SJSA1 (cell line): Measurements from ENCODE around the gene ETV3. TPM values are rescaled to one million over a fixed set of nuclear protein-coding genes. Genes with fewer than 3 reads are reported as not detected.

Experiments used
- DNase-seq, 2 experiments: peaks; one replicate each; pipeline ENCODE4 v3.0.0-alpha.2; 2015 to 2020; ENCODE audit warnings: low spot score in 2 of 2, low read depth in 1 of 2
- H3K27ac ChIP-seq: fragments of 250-450 bp; sonication (Bioruptor Pico); 2 replicates; pipeline ENCODE4 v1.5.1; 2020; ENCODE audit warnings: mild to moderate bottlenecking, moderate library complexity
- H3K27me3 ChIP-seq: fragments of 250-450 bp; sonication (Bioruptor Pico); replicated peaks from 2 replicates; pipeline ENCODE4 v1.5.1; 2020; ENCODE audit warnings: mild to moderate bottlenecking, moderate library complexity
- H3K36me3 ChIP-seq: fragments of 250-450 bp; sonication (Bioruptor Pico); 2 replicates; pipeline ENCODE4 v1.5.1; 2020; ENCODE audit warnings: mild to moderate bottlenecking
- H3K4me1 ChIP-seq: fragments of 250-450 bp; sonication (Bioruptor Pico); replicated peaks from 2 replicates; pipeline ENCODE4 v1.6.1; 2021; ENCODE audit warnings: mild to moderate bottlenecking
- H3K4me3 ChIP-seq: fragments of 250-450 bp; sonication (Bioruptor Pico); 2 replicates; pipeline ENCODE4 v1.5.1; 2020; ENCODE audit warnings: mild to moderate bottlenecking
- H3K9me3 ChIP-seq: fragments of 250-450 bp; sonication (Bioruptor Pico); replicated peaks from 2 replicates; pipeline ENCODE4 v1.5.1; 2020; ENCODE audit warnings: mild to moderate bottlenecking
- total RNA-seq: library from RNA; depleted of rRNA; stranded (reverse); fragments of >200 nt; shearing (Covaris generic); gene quantifications from 2 replicates; pipeline ENCODE4 v1.2.3, GENCODE V29; 2014

The ETV3 gene
- total RNA-seq, 1 experiment from 2014 or later: 11.2 TPM

DNA sequence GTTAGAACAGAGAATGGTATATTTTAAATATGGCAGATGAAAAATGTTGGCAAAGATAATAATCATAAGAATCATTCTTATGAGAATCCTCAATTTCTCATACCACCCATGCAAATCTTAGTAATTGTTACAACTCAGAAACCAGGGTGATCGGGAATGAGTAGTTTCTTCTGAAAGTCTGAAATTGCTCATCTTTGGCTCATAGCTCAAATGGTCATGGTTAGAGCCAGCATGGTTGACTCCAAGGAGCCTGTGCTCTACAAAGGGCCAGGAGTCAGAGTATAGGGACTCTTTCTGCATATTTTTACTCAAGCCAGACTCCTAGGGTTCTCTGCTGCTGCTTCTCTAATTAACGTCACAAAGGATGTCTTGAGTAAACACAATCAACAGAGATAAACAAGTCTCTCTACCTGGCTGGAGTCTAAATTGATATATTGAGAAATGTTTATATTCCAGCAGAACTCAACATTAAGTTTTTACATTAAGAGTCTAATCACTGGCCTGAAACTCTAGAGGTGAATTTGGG is 1.9 kb upstream of the ETV3 start:
- H3K36me3 ChIP-seq: peaks cover 25% of the 10 kb centered on the region
- no peak overlapping the region for H3K27ac ChIP-seq
- no peaks in the 10 kb centered on the region for H3K27me3 ChIP-seq
- H3K4me1 ChIP-seq: peaks cover 22% of the 10 kb centered on the region
- DNase-seq: no peak
- no peak overlapping the region for H3K4me3 ChIP-seq
- H3K9me3 ChIP-seq: no peaks in the 10 kb centered on the region

DNA sequence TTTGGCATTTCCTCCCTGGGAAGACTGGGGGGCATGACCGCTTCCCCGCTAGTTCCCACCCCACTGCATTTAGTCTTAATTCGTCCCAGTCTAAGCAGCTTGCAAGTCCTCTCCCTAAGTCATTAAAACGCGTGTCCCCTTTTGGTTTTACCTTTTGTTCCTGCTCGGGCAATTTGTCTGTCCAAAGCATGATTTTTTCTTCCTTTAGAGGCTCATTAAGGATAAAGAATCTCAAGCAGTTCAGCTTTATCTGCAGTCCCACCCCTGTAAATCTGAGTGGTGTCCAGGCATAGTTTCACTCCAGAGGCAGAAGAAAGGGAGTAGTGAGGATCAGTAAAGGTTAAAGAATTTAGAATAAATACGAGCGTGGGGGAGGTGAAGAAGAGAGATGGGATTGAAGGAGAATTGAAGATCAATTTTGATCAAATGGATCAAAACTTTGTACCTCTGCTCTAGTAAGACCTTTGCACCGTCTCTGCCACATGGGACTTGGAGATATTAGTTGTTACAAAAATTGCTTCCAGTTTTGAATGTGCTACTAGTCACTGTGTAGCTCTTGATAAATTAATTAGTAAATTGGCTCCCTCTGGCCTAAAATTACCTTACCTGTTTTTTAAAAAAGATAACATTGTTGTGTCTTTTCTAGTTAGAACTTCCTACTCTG is 989 bp upstream of the ETV3 start:
- no peak for DNase-seq
- Histone ChIP-seq H3K4me3 (peak overlapping the region; percentile 72), H3K9me3 (no peaks in the 10 kb centered on the region), H3K4me1 (peaks cover 22% of the 10 kb centered on the region), H3K36me3 (peaks cover 34% of the 10 kb centered on the region), H3K27ac (peak overlapping the region; percentile 96), H3K27me3 (no peaks in the 10 kb centered on the region)

DNA sequence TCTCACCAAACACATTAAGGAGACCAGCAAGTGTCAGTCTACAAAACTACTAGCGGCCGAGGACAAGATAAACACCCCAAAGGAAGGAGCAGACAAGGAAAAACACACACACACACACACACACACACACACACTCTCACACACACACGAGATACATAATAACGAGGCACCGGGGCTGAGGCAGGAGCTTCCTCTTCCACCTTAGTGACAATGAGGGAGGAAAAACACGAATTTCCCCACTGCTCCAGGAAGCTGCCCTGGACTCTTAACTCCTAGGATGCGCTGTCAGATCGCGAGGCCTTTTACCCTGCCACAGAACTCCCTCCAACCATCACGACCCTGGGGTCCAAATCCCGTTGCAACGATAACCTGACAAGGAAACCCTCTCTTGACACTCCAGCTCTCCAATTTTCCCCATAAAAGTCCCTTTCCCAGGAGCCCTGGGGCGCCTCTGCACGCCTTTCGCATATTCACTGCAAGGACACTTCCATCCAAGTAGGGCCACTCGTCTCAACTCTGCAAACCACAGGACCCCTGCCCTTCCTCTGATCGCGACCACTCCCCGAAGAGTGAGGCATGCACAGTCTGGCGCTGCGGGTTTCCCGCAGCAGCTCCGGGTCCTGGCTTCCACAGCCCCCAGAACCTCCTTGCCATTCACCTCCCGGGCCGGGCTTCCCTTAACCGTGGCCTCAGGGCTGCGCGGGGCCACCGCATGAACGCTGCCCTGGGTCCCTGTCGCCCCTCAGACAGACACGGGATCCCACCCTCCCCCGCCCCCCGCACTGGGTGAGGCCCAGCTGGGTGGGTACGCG is 581 bp downstream of the ETV3 start:
- Histone ChIP-seq H3K4me3 (peak overlapping the region; percentile 72), H3K36me3 (peaks cover 50% of the 10 kb centered on the region), H3K4me1 (peaks cover 22% of the 10 kb centered on the region), H3K27me3 (no peaks in the 10 kb centered on the region), H3K27ac (peak overlapping the region; percentile 96), H3K9me3 (no peaks in the 10 kb centered on the region)
- peak in 1 of 2 experiments; percentile 23 for DNase-seq

DNA sequence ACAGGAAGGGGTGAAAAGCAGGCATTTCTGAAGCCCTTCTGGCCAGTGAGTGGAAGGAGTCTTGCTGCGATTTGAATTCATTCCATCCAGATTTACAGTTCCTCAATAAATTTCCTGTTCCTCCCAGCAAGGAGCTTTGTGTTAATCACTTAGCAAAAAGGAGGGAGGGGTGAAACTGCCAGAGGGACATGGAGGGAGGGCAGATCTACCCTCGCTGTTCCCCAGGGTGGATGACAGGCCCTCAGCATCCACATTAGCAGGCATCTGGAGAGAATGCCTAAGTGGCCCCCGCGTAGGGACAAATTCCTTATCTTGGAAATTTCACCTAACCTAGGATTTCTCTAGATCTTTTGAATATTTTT is 1.2 kb downstream of the ETV3 start:
- Histone ChIP-seq H3K36me3 (peaks cover 56% of the 10 kb centered on the region), H3K4me1 (peaks cover 22% of the 10 kb centered on the region), H3K4me3 (peak overlapping the region; percentile 72), H3K27ac (0 out of 2 replicates have a peak overlapping the region, but pooled peaks have one; percentile 10), H3K27me3 (no peaks in the 10 kb centered on the region), H3K9me3 (no peaks in the 10 kb centered on the region)
- peak in 1 of 2 experiments; percentile 36 for DNase-seq

DNA sequence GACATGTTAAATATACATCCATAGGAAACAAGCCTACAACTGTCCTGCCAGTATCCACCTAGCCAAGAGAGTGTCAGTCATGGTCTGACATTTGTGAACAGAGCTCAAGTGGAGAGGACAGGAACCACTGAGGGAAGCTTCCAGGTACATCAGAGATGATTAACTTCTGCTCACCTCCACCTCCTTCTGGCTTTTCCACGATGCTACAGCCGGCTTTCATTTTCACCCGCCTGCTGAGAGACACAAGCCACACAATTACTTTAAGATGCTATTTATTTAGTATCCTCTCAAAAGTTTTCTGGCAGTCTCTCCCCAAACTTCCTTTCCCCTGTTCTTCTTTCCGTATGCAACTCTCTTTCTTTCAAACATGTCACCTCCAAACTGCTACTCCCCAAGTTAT is 2.1 kb downstream of the ETV3 start:
- Histone ChIP-seq H3K4me1 (peaks cover 22% of the 10 kb centered on the region), H3K27ac (no peak overlapping the region), H3K4me3 (no peak overlapping the region), H3K9me3 (no peaks in the 10 kb centered on the region), H3K27me3 (no peaks in the 10 kb centered on the region), H3K36me3 (peaks cover 65% of the 10 kb centered on the region)
- DNase-seq: no peak

DNA sequence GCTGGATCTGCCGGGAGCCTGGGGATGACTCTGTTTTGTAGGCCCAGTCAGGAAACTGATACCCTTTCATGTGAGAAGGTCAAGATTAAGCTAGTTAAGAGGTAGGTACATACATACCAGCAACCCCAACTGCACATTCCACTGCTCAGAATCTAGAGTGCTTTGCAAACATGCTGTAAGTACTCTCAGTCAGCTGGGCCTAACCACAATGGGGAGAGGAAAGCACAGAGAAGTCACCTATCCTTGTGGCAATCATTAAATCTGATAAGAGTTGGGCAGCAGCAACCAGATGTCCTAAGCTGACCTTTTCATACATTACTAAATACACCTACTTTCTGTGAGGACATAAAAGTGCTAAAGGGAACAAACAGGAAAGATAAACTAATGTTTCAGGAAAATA is 2.5 kb downstream of the ETV3 start:
- H3K36me3 ChIP-seq: peaks cover 70% of the 10 kb centered on the region
- DNase-seq: no peak
- peaks cover 22% of the 10 kb centered on the region for H3K4me1 ChIP-seq
- H3K27me3 ChIP-seq: no peaks in the 10 kb centered on the region
- no peak overlapping the region for H3K27ac ChIP-seq
- no peaks in the 10 kb centered on the region for H3K9me3 ChIP-seq
- H3K4me3 ChIP-seq: no peak overlapping the region

DNA sequence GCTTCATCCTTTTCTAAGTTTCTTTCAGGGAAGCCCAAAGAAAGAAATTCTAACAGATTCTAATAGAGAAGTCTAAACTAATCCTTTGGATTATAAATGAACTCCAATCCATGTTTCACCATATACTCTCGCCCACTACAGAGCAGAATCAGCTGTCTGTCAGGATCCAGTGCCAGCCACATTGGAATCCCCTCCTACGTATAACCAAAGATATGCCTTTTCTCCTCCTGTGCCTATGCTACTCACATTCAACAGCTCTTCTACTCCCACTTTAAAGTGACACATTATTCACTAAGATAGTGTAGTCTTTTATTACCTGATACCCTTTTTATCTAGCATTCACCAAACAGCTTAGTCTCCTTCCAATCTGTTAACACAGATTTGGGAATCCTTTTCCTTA is 3.1 kb downstream of the ETV3 start:
- Histone ChIP-seq H3K27me3 (no peaks in the 10 kb centered on the region), H3K27ac (no peak overlapping the region), H3K9me3 (no peaks in the 10 kb centered on the region), H3K4me3 (no peak overlapping the region), H3K36me3 (peaks cover 75% of the 10 kb centered on the region), H3K4me1 (peaks cover 22% of the 10 kb centered on the region)
- DNase-seq: no peak

DNA sequence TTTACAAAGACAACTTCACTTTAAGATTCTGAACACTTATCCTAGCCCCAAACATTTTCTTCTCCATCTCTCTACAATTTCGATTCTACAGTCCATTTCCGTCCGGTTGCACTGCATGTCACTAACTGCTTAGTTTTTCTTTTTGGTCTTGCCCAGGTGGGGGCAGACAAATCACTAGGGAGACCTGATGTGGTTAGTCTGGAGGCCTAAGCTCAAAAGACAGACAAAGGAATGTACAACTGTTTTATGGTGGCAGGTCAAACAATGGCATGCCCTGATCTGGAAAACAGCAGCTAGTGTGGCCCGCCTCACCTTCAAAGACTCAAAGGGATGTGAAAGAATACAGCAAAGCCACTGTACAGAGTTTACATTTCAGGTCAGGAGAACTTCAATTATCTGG is 3.8 kb downstream of the ETV3 start:
- Histone ChIP-seq H3K36me3 (peaks cover 82% of the 10 kb centered on the region), H3K4me1 (peaks cover 22% of the 10 kb centered on the region), H3K4me3 (no peak overlapping the region), H3K27ac (no peak overlapping the region), H3K9me3 (no peaks in the 10 kb centered on the region), H3K27me3 (no peaks in the 10 kb centered on the region)
- no peak for DNase-seq

DNA sequence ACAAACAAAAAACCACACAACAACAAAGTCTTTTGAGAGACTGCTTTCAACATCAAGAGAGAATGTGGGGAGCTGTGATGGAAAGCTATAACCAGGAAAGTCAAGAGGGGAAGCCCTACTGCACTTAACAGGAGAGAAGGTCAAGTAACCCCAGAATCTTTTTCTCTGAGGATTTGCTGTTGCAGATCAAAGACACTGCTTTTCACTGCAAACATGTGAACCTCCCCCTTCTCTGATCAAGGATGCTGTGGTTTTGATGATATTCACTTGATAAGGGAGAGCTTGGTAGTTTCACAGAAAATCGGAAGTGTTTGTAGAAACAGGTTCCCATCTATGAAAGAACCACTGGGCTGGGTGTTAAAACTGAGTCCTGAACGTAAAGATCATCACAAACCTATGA is 4.8 kb downstream of the ETV3 start:
- Histone ChIP-seq H3K4me3 (no peak overlapping the region), H3K4me1 (peaks cover 13% of the 10 kb centered on the region), H3K36me3 (peaks cover 89% of the 10 kb centered on the region), H3K27me3 (no peaks in the 10 kb centered on the region), H3K9me3 (no peaks in the 10 kb centered on the region), H3K27ac (no peak overlapping the region)
- DNase-seq: no peak

DNA sequence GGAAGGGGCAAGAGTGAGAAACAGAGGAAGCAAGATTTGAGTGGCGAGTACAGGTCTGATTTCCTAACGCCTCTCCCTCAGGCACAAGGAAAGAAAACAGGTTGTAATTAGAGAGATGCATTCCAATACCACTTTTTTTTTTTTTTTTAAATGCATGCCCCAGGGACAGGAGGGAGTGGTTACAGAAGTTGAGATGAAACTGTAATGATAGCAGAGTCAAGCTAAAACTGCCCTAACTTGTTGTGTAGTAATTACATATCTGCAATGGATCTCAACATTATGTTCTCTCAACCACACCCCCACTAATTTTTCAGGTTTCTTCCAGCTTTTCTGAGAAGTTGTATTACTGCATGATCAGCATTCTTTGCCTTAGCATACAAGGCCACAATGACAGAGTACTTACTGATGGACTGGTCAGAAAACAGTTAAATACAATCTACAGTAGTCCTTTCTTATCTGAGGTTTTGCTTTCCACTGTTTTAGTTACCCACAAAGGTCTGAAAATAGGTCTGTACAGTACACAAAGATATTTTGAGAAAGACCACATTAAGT is 5.5 kb downstream of the ETV3 start:
- no peak for DNase-seq
- no peak overlapping the region for H3K27ac ChIP-seq
- no peaks in the 10 kb centered on the region for H3K9me3 ChIP-seq
- peaks cover 90% of the 10 kb centered on the region for H3K36me3 ChIP-seq
- H3K4me3 ChIP-seq: no peak overlapping the region
- peaks cover 13% of the 10 kb centered on the region for H3K4me1 ChIP-seq
- H3K27me3 ChIP-seq: no peaks in the 10 kb centered on the region

DNA sequence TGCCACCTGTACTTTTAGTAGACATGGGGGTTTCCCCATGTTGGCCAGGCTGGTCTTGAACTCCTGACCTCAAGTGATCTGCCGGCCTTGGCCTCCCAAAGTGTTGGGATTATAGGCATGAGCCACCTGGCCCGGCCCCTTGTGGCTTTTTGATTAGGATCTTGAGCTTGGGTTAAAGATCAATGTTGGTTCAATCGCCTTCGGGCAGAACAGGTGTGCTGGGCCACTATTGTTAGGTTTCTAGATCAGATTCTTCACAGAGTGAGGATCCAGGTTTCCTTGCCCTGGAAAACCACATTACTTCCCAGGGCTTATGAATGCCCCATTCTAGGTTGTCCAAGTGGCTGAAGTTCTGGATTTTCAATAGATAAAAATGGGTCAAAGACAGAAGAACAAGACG is 6.1 kb downstream of the ETV3 start:
- Histone ChIP-seq H3K27ac (no peak overlapping the region), H3K4me1 (peaks cover 13% of the 10 kb centered on the region), H3K27me3 (no peaks in the 10 kb centered on the region), H3K4me3 (no peak overlapping the region), H3K36me3 (peaks cover 96% of the 10 kb centered on the region), H3K9me3 (no peaks in the 10 kb centered on the region)
- DNase-seq: no peak

DNA sequence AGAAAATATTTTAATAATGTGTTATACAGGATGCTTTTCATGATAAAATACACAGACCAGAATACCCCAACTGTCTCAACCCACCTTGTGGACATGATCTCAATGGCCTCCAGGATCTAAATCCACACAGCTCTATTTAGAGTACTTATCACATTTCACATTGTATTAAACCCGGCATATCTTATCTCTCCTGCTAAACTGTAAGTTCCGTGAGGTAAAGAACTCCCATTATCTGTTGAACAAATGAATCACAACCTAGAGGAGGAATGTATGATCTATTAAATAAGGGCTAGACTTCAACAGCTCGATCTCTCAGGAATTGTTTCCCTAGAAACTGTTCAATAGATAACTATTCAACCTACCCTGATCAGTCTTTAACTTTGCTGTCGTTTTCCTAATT is 6.9 kb downstream of the ETV3 start:
- no peaks in the 10 kb centered on the region for H3K27me3 ChIP-seq
- peaks cover 5% of the 10 kb centered on the region; the same call in 1 of the 2 replicates for H3K4me1 ChIP-seq
- no peak overlapping the region for H3K4me3 ChIP-seq
- DNase-seq: no peak
- no peak overlapping the region for H3K27ac ChIP-seq
- no peaks in the 10 kb centered on the region for H3K9me3 ChIP-seq
- H3K36me3 ChIP-seq: peaks cover 94% of the 10 kb centered on the region

DNA sequence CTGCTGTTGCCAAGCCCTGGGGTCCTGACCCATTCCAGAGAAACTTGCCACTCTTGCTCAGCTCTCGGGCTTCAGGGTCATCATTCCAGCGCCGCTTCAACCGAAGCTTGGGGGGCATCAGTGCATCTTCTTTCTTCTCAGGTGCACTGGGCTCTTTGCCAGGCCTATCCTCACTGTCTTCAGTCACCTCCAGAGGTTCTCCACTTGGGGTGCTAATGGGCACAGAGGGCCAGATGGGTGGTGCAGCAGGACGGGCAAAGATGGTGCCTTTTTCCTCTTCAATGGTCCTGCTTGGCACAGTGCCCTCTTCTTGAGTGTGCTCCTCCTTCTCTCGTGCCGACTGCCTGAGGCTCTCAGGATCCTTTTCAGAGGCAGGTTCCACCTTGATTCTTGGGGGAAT is 13.3 kb downstream of the ETV3 start:
- Histone ChIP-seq H3K9me3 (no peaks in the 10 kb centered on the region), H3K4me3 (no peak overlapping the region), H3K27me3 (no peaks in the 10 kb centered on the region), H3K4me1 (no peaks in the 10 kb centered on the region), H3K27ac (no peak overlapping the region), H3K36me3 (peaks cover 69% of the 10 kb centered on the region)
- DNase-seq: no peak

DNA sequence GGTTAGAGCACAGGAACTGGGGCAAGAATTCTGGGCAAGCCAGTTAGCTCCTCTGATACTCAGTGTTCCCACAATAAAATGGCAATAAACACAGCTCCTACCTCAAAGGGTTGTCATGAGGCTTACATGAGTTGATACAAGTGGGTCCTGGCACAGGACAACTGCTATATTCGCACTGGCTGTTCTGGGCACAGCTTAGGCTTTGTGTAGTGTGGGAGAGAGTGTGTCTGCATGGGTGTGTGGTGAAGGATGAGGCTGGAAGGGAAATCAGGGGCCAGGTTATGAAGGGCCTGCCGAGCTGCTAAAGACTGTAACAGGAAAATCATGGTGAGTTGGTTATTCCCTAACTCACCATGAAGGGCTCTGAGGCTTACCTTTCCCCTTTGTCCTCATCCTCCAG is 18.7 kb downstream of the ETV3 start:
- Histone ChIP-seq H3K27ac (no peak overlapping the region), H3K9me3 (no peaks in the 10 kb centered on the region), H3K36me3 (peaks cover 24% of the 10 kb centered on the region), H3K4me1 (no peaks in the 10 kb centered on the region), H3K4me3 (no peak overlapping the region), H3K27me3 (no peaks in the 10 kb centered on the region)
- DNase-seq: no peak
